Activated CD4-positive, CD25-positive, alpha-beta regulatory T cell treated with anti-CD3 and anti-CD28 coated beads, Interleukin-2, amount 50 U/mL, for 16 hours (primary cell): ENCODE data around the gene KIF1C.

Experiments
- DNase-seq: peaks from one replicate; pipeline ENCODE4 v3.0.0-alpha.2; 2020; ENCODE audit warnings: low read depth, low spot score

Gene KIF1C

DNA sequence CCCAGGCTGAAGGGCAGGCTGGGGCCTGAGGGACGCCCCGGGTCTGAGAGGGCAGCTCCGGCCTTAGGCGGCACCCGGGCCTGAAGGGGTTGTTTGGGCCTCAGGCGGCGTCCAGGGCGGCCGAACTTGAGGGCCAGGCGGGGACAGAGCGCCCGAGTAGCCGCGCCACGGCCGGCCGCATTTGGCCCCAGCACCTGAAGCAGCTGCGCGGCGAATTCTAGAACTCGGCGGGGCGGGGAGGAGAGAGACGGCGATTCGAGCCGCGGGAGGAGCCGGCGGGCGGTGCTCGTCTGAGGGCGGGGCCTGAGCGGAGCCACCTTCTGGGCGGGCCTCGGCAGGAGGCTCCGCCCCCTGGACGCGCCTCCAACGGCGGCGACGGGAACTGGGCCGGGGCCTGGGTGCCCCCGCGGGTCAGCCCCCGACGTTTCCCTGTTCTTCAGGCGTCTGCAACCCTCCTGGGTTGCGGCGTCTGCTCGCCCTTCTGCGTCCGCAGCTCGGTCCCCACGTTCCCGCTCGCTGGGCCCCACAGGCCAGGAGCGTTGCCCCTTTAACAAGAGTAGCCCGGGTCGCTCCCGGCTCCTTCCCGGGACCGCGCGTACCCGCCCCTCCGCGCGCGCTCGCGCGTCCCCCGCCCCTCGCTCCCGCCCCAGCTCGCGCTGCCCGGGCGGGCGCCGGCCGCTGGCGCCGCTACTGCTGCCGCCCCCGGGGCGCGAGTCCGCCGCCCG lies at the start of gene KIF1C, which contains the start of gene INCA1:
Gene KIF1C, plus strand, starts transcription at position 649 of the 725 bp plus-strand sequence. CDS start 2,297 bp downstream, outside the sequence.
Gene INCA1, minus strand, starts transcription at position 221 of the 725 bp plus-strand sequence. CDS start 3,085 bp downstream, outside the sequence.
- DNase-seq, result peak; percentile 77

DNA sequence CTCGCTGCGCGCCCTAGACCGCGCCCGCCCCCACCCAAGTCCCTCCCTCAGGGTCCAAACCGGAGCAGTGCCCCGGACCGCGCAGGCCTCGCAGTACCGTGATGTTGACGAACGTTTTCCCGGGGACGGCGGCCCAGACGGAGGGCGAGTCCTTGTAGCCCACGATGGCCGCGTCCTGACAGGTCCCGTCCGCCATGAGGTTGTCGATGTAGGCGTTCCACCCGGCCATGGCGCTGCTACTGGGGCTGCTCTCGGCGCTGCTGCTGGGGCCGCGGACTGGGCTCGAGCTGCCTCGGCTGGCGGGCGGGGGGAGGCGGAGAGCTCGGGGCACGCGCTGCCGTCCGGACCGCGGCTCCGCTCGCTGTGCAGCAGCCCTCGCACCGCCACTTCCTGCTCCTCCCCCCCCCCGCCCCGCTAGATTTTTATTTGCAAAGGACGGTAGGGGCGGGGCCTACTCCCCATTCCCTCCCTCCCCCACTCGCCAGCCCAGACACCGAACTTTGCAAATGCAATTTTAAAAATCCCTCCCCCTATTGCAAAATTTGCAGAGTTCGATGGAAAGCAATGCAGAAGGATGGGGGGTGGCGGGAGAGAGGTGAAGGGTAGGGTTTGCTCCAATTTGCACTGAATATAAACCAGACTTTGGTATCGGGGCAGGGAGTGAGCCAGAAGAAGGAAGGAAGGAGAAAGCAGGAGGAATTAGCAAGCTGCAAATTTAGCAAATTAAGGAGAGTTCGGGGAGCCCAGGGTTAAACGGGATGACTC lies 49.4 kb upstream of the KIF1C start, which contains the start of gene PFN1:
Gene PFN1, minus strand, starts transcription at position 365 of the 765 bp plus-strand sequence. Its CDS starts 136 bp downstream, at position 229.
- DNase-seq, result peak; percentile 78

DNA sequence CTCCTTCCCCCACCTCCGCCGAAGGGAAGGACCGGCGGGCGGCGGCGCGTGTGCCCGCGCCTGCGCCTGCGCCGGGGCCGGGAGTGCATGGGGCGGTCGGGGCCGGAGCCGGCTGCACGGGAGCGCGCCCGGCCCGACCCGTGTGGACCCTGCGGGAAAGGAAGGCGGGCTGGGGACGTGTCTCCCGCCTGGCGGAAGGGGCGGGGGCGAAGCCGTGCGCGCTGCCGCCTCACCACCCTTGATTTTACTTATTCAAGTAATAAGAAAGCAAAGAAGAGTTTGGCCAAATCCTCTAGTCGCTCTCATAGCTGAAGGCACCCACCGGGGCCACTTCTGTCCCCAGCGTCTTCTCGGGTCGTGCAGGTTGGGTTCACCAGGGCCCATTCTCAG lies 48.8 kb upstream of the KIF1C start:
- no peak for DNase-seq

DNA sequence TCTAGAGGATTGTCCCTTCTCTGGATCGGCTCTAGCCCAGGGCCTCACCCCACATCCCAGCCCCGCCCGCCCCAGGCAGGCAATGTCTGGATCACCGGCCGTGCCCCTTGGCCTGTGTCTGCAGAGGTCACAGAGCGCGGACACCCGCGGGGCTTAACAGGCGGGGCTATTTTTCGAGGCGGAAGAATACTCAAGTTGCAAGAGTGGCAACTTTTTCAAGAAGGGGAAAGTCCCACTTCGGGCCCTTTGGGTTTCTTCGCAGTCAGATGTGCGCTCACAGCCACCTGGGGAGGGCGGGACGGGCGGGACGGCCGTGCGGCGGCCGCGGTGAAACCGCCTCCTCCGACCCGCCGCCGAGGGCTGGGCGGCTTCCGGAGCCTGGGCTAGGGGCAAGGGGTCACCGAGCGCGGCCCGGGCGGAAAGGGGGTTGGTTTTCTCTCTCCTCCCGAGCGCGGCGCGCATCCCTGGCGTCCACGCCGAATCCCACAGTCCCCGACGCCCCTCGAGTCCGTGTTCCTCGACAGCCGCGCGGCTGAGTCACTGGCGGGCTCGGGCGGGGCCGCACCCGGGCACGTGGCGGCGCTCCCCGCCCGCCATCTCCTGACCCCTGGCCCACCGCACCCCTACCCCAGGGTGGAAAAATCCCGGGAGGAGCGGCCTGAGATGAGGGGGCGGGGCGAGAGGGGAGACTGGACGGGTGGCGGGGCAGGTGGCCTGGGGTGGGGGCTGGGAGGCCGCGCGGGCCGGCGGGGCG lies 48.3 kb upstream of the KIF1C start:
- peak; percentile 58 for DNase-seq

DNA sequence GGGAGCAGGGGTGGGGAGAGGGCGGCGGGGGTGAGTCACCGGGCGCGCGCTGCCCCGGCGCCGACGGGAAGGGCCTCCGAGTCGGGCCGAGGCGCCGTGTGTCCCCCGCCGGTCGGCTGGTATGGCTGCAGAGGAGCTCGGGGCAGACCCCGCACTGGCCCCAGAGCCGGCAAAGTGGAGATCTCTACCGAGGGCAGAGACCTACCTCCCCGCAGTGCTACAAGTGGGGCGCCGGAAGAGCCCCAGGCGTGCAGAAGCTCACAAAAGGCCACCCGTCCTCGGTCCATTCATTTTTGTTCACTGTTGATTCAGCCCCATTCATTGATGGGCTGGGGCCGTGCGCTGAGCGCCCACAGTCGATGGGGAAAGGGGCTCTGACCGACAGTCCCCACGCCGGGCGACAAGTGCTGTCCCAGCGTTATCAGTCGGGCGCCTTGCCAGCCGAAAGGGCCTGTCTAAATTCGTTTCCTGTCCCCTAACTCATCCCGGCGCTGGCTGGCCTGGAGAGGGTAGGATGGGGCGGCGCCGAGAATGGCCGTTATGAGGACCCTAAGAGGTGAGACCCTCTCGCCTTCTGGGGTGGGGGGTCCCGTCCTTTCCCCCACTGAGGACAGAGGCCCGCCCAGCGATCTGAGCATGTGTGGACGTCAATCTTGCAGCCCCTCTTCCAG lies 47.5 kb upstream of the KIF1C start:
- no peak for DNase-seq

DNA sequence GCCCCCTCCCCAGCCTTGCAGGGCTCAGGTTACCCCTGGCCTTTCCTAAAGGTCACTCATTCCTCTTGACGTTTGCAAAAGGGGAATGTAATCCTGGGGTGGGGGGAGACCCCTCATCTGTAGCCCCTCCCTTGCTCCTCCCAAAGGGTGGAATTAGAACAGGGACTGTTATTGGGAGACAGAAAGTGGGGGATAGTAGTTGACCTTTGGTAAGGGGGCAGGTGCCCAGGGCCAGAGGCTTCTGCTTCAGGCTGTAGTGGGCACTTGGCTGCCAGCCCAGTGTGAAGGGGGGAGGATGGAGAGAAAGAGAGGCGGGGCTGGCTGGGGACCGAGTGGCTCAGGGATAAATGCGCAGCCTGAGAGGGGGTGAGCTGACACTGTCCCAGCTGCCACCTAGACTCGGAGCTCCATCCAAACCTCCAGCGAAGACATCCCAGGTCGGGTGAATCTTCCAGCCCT lies 47.0 kb upstream of the KIF1C start, which contains the start of gene ENO3:
Gene ENO3, plus strand, starts transcription at position 374 of the 459 bp plus-strand sequence. CDS start 711 bp downstream, outside the sequence.
- no peak for DNase-seq

DNA sequence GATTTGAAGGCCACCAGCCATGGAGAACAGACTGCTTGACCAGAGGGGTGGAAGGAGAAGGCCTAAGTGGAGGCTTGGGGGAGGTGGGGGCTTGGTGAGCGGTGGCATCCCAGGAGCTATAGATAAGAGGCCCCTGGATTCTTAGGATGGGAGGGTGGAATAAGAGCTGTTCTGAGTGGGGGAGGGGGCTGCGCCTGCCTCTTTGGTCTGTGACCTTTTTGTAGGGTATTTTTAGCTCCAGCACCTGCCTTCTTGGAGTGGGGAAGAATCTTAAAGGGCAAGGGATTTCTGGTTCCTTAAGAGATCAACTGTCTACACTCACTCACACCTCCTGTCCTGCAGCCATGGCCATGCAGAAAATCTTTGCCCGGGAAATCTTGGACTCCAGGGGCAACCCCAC lies 46.3 kb upstream of the KIF1C start:
- no peak for DNase-seq

DNA sequence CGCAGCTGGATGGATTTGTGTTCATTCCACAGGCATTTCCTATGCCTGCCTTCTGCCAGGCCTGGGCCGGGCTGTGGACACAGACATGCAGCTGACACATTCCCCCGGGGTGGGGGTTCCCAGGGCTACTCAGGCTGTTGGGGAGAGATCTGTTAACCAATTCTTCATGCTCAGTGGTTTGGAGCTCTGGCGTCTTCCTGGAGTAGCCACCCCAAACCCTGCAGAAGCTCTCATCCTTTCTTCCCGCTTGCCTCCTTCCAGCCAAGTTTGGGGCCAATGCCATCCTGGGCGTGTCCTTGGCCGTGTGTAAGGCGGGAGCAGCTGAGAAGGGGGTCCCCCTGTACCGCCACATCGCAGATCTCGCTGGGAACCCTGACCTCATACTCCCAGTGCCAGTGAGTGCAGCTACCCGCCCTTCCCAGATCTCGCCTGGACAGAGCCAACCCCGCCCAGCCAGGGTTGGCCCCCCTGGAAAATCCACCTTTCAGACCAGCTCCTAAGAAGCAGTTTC lies 44.2 kb upstream of the KIF1C start:
- no peak for DNase-seq

DNA sequence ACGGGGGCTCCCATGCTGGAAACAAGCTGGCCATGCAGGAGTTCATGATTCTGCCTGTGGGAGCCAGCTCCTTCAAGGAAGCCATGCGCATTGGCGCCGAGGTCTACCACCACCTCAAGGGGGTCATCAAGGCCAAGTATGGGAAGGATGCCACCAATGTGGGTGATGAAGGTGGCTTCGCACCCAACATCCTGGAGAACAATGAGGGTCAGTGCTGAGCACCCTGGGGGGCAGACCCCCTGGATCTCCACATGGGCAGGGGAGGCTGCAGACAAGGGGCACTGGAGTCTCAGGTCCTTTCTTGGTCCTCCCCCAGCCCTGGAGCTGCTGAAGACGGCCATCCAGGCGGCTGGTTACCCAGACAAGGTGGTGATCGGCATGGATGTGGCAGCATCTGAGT lies 42.7 kb upstream of the KIF1C start:
- DNase-seq, result no peak

DNA sequence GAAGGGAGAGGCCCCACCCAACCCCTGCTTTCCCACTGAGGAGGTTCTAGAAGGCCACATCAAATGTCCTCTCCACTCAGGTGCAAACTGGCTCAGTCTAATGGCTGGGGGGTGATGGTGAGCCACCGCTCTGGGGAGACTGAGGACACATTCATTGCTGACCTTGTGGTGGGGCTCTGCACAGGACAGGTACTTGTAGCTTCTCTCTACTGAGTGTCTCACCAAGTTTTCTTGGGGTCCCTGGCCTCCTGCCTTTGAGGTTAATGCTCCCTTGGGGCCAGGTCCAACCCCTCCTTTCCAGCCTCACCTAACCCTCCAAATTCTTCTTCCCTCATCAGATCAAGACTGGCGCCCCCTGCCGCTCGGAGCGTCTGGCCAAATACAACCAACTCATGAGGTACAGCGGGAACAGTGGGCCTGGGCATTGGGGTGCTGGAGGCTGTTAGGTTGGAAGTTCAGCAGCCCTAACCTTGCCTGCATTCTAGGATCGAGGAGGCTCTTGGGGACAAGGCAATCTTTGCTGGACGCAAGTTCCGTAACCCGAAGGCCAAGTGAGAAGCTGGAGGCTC lies 41.2 kb upstream of the KIF1C start:
- no peak for DNase-seq

DNA sequence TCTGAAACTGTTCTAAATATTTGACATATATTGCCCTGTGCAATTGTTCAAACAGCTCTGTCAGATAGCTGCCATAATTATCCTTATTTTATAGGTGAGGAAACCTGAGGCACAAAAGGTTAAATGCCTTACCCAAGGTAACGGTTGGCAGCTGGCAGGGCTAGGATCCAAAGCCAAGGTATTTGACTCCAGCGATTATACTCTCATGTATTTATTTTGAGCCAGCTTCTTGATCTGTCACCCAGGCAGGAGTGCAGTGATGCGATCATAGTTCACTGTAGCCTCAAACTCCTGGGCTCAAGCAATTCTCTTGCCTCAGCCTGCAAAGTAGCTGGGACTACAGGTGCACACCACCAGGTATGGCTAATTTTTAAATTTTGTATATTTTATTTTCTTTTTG lies 39.6 kb upstream of the KIF1C start:
- no peak for DNase-seq

DNA sequence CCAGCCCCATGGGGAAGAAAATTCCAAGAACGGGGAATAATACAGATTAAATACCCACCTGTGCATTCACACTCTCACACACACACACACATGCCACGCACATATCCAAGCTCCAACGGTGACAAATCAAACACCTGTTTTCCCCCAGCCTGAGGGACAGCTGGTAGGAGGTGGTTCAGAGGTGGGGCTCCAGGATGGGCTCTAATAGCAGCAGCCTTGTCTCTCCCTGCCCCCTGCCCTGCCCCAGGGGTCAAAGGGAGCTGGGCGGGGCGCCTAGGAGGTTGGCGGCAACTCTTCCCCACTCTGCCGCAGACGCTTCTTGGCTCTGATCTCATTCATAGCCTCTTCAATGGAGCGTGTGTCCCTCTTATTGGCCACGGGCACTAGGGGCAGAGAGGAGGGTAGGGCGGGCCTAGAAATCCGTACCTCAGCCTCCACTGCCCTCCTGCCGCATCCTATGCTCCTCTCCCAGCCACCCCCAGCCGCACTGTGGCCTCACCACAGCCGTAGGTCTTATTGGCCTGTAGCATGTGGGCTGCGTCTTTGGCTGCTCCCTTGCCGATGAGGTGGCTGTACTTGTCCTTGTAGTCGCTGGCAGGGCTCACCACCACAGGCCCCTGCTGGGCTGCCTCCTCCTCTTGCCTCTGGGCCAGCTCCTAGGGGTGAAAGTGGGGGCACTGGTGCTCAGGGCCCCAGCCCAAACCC lies 38.3 kb upstream of the KIF1C start:
- no peak for DNase-seq

DNA sequence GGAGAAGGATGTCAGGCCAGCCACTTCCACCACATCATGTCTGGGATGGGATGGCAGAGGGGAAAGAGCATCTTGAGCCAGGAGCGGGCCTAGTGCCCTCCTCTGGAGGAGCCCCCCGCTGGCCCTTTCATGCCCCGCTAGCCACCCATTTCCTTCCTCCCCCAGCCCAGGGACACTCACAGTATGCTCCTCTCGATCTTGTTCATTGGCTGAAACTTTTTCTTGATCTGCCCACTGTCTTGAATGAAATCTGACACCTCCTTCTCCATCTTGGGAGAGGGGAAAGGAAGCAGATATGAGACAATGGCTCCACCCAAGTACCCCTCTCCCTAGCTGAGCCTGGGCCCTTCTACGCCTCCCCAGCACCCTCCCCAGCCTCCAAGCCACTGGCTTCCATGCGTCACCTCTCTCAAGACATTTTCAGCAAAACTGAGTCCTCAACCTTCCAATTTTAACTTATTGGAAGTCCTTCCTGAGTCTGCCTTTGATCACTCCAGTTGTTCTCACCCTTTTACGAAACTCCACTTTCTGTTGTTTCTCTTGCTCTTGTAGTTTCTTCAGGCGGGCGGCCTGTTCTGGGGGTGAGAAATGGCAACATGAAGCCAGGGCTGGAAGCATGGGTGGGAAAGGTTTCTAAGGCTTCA lies 37.3 kb upstream of the KIF1C start:
- DNase-seq, result no peak

DNA sequence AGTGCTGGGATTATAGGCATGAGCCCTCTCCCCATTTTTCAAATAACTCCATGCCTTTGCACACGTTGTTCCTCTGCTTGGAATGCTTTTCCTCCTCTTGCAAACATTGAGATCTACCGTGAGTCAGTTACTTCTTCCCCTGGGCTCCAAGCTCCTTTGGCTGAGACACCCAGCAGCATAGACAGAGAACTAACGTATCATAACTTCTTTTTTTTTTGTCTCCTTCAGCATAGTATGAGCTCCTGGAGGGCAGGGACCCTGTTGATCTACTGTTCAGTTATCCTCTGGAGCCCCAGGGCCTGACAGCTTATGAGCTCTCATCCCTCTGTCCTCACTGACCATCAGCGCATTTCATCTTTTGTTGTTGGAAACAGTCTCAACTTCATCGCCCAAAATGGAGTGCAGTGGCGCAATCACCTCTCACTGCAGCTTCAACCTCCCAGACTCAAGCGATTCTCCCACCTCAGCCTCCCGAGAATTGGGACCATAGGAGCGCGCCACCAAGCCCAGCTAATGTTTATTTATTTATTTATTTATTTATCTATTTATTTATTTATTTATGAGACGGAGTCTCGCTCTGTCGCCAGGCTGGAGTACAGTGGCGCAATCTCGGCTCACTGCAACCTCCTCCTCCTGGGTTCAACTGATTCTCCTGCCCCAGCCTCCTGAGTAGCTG lies 32.3 kb upstream of the KIF1C start:
- DNase-seq, result no peak

DNA sequence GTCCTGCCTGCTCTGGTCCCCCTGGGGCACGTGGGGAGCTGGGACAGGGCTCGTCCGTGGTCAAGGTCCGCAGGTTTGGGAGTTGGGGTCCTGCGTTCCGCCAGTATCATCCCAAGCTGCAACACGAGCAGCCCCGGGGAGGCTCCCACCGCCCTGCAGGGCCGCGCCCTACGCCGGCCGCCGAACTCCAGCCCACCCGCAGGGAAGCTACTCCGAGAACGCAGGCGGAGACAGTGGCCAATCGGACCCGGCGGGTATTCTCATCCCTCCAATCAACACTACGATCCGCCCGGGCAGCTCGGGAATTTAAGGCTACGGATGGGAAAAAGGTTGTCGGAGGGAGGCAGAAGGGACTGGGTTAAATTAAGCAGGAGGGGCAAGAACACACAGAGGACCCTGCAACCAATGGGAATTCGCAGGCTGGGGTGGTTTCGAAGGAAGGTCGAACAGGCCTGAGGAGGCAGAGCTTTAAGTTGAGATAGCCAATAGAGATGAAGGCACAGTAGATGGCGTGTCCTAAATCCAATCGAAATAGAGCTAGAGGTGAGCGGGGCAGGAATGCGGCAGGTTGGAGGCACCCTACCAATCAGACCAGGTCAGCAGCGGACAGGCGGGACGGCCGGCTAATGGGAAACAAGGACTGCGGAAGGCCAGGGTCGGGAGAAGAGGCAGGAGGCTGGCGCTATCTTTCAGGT lies 30.8 kb upstream of the KIF1C start:
- peak; percentile 85 for DNase-seq

DNA sequence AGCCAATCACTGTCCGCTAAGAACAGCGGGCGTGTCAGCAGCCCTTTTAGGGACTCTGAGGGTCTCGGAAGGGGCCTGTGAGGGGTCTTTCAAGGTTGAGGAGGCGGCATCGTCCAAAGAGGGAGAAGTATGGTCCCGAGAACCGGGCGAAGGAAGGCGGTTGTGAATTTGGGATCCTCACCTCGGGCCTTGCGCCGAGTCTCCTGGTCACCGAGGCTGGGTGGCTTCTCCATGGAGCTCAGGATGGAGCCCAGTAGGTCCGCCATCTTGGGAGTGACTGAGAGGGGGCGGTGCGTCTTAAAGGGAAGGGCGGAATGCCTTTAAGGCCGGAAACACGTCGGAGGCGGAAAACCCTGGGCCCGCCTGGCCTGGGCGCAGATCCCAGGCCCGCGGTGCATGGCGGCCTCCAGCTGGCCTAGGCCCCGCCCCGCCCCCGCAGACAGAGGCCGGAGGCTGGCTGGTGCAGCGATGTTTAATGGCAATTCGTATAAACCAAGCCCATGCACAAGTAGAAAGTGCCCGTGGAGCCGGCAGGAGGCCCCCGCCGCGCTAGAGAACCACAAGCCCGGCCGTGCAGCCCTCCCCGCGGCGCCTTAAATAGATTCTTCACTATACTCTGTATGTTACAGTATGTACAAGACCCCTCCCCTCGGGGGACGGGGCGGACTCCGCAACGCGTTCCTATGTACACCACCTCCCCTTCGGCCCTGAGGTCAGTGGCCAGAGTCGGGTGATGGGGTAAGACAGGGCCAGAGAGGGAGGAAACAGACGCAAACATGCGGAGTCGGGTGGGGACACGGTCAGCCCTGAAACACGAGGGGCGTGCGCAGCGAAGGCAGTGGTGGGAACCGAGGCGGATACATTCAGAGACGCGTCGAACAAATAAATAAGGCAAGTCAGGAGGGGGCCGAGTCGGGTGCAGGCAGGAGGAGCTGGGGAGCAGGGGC lies 29.9 kb upstream of the KIF1C start, which contains the start of gene SPAG7:
Gene SPAG7, minus strand, starts transcription at position 279 of the 947 bp plus-strand sequence. Its CDS starts 13 bp downstream, at position 266.
- peak; percentile 87 for DNase-seq

DNA sequence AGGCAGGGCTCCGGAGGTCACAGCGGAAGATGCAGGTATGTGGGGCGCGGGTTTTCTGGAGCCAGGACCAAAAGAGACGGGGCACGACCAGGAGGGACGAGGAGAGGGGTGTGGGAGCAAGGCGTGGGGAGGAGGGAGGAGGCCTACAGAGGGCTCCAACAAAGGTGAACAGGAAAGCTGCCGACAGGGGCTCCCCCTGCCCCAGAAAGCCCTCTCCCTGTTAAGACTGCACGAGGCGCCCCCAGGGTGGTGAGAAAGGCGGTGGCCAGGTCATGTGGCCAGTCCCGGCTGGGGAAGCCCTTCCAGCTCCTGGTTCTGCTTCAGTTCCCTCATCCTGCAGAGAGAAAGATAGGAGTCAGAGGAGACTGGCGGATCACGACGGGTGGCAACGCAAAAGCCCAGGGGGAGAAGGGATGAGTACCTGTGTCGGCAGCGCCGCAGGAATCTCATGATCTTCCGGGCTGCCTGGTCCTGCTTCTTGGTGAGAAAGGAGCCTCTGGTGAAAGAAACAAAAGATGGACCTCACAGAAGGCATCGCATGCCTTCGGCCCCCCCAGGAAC lies 29.2 kb upstream of the KIF1C start:
- DNase-seq, result no peak
